Keratinocyte (primary cell): ENCODE results near the gene DISC1. TPM values are rescaled to one million over a fixed set of nuclear protein-coding genes. Genes with fewer than 3 reads are reported as not detected.

Source experiments
- DNase-seq: peaks from one replicate; pipeline ENCODE4 v3.0.0-alpha.2; 2011; ENCODE audit warnings: low read depth, missing footprints, low spot score
- FAIRE-seq: peaks from 2 replicates; lab custom pipeline; 2011; peaks lifted over from hg19 to GRCh38; lab: Jason Lieb, UNC
- H2AFZ ChIP-seq: 2 replicates; pipeline ENCODE4 v1.6.0; 2012; ENCODE audit warnings: low read length, control low read depth, inconsistent platforms; ENCODE audit not compliant: control insufficient read depth
- H3K27ac ChIP-seq: 2 replicates; pipeline ENCODE4 v1.5.1; 2011; ENCODE audit warnings: low read length; ENCODE audit not compliant: control insufficient read depth, insufficient read depth
- H3K27me3 ChIP-seq: 3 replicates; pipeline ENCODE4 v1.6.0; 2011; ENCODE audit warnings: low read length; ENCODE audit not compliant: control insufficient read depth, insufficient read depth; ENCODE audit errors: extremely low read depth
- H3K36me3 ChIP-seq, 2 experiments: 2 replicates in 1 of 2; 3 replicates in 1 of 2; pipeline ENCODE4 v1.5.1; 2011; ENCODE audit warnings: low read length in 2 of 2, mild to moderate bottlenecking in 1 of 2; ENCODE audit not compliant: control insufficient read depth in 2 of 2, insufficient read depth in 2 of 2; ENCODE audit errors: extremely low read depth in 1 of 2
- H3K4me1 ChIP-seq: 3 replicates; pipeline ENCODE4 v1.5.1; 2011; ENCODE audit warnings: low read length; ENCODE audit not compliant: control insufficient read depth, insufficient read depth; ENCODE audit errors: extremely low read depth
- H3K4me2 ChIP-seq: 3 replicates; pipeline ENCODE4 v1.6.0; 2011; ENCODE audit warnings: low read depth, low read length; ENCODE audit not compliant: control insufficient read depth, insufficient read depth; ENCODE audit errors: extremely low read depth
- H3K4me3 ChIP-seq, 3 experiments: fragments of 200-600 bp in 1 of 3; sonication (generic) in 1 of 3; 2 replicates in 2 of 3; 3 replicates in 1 of 3; pipeline ENCODE4 v1.5.1; 2011 to 2016; ENCODE audit warnings: low read length in 3 of 3, mild to moderate bottlenecking in 3 of 3, control low read depth in 2 of 3, inconsistent platforms in 1 of 3, low read depth in 1 of 3, mixed read lengths in 1 of 3, mixed run types in 1 of 3, moderate library complexity in 1 of 3; ENCODE audit not compliant: control insufficient read depth in 2 of 3, insufficient read depth in 2 of 3; ENCODE audit errors: extremely low read depth in 1 of 3
- H3K79me2 ChIP-seq: 2 replicates; pipeline ENCODE4 v1.6.0; 2012; ENCODE audit warnings: low read length; ENCODE audit not compliant: control insufficient read depth, insufficient read depth
- H3K9ac ChIP-seq: 3 replicates; pipeline ENCODE4 v1.6.0; 2011; ENCODE audit warnings: low read length; ENCODE audit not compliant: control insufficient read depth, insufficient read depth; ENCODE audit errors: extremely low read depth
- H3K9me1 ChIP-seq: 3 replicates; pipeline ENCODE4 v1.6.0; 2011; ENCODE audit warnings: low read length; ENCODE audit not compliant: control insufficient read depth, insufficient read depth; ENCODE audit errors: extremely low read depth
- H3K9me3 ChIP-seq: 2 replicates; pipeline ENCODE4 v1.5.1; 2012; ENCODE audit warnings: low read depth, low read length; ENCODE audit not compliant: control insufficient read depth
- H4K20me1 ChIP-seq: 3 replicates; pipeline ENCODE4 v1.6.0; 2011; ENCODE audit warnings: low read length; ENCODE audit not compliant: control insufficient read depth, insufficient read depth; ENCODE audit errors: extremely low read depth
- EZH2 ChIP-seq: IDR thresholded peaks from one replicate; pipeline ENCODE4 v1.6.1; 2012; ENCODE audit warnings: inconsistent platforms, mild to moderate bottlenecking, low read length, moderate library complexity
- dilution Hi-C: fragments of 300-500 bp; cut with MboI; formaldehyde crosslinking; loops from one replicate; pipeline ENCODE4 v1.7.0; 2020; ENCODE audit warnings: low sequenced_read_pairs; ENCODE audit not compliant: extremely low pct_ligation_motif_present
- polyA plus RNA-seq, 5 experiments: library from polyadenylated mRNA; depleted of rRNA in 3 of 5; stranded (reverse) in 3 of 5; stranded (forward) in 1 of 5; unstranded in 1 of 5; fragments of >200 nt; gene quantifications; 1 replicate in 1 of 5; 2 replicates in 3 of 5; 3 replicates in 1 of 5; pipeline versions ENCODE4 v1.2.1 to v1.2.3, GENCODE V29; 2011 to 2012; ENCODE audit warnings: missing spikeins in 2 of 5, low read depth in 1 of 5, low replicate concordance in 1 of 5
- TF ChIP-seq, protein P1 (sequence below), 3 experiments: IDR thresholded peaks in 1 of 3; conservative IDR thresholded peaks in 1 of 3; optimal IDR thresholded peaks in 1 of 3; 2 replicates in 2 of 3; 3 replicates in 1 of 3; pipeline versions ENCODE3 to v1.5.1; 2011; ENCODE audit warnings: low read length in 3 of 3, mild to moderate bottlenecking in 3 of 3, moderate library complexity in 2 of 3, control low read depth in 1 of 3, inconsistent platforms in 1 of 3; ENCODE audit not compliant: insufficient read depth in 2 of 3; ENCODE audit errors: extremely low read depth in 1 of 3

The DISC1 gene
- polyA plus RNA-seq, 1 donor (not counting 4 experiments of a cell fraction or from before 2014, with no cell fraction given), result 0.47 TPM

DNA sequence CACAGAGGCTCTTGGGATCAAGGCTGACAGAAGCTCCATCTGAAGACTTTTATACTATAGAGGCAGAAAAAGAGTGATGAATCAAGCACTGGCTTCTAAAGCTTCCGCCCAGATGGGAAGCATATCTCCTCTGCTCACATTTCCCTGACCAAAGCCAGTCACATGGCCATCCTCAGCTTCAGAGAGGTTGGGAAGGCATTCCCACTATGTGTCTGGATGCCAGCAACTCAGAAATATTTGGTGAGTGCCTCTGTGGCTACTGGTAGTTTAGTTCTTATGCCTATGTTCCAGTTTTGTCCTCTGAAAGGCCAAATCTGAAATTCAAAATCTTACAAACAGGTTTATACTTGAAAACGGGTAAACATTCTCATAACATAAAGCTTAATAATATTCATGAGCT is 9.9 kb upstream of the DISC1 start:
- Histone ChIP-seq H3K27ac (no peak overlapping the region), H3K4me1 (no peaks in the 10 kb centered on the region), H3K4me2 (no peak overlapping the region), H3K79me2 (no peaks in the 10 kb centered on the region), H3K9ac (no peak overlapping the region), H2AFZ (no peak overlapping the region), H3K9me3 (no peaks in the 10 kb centered on the region), H3K27me3 (peaks cover 4% of the 10 kb centered on the region), H3K36me3 (no peaks in the 10 kb centered on the region), H3K9me1 (no peaks in the 10 kb centered on the region), H3K4me3 (no peak overlapping the region), H4K20me1 (no peaks in the 10 kb centered on the region)
- no peak for TF ChIP-seq EZH2
- TF ChIP-seq, protein P1, sequence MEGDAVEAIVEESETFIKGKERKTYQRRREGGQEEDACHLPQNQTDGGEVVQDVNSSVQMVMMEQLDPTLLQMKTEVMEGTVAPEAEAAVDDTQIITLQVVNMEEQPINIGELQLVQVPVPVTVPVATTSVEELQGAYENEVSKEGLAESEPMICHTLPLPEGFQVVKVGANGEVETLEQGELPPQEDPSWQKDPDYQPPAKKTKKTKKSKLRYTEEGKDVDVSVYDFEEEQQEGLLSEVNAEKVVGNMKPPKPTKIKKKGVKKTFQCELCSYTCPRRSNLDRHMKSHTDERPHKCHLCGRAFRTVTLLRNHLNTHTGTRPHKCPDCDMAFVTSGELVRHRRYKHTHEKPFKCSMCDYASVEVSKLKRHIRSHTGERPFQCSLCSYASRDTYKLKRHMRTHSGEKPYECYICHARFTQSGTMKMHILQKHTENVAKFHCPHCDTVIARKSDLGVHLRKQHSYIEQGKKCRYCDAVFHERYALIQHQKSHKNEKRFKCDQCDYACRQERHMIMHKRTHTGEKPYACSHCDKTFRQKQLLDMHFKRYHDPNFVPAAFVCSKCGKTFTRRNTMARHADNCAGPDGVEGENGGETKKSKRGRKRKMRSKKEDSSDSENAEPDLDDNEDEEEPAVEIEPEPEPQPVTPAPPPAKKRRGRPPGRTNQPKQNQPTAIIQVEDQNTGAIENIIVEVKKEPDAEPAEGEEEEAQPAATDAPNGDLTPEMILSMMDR (optimal IDR thresholded peaks at IDR 0.05 in 1 of 3, IDR thresholded peaks at IDR 0.05 in 1 of 3, conservative IDR thresholded peaks at IDR 0.05 in 1 of 3; ENCODE audit: extremely low read depth in 1 of 3, insufficient read depth in 2 of 3, low read length in 3 of 3), result no peak
- FAIRE-seq, result no peak
- dilution Hi-C loops, result no loop called here
- DNase-seq, result no peak

DNA sequence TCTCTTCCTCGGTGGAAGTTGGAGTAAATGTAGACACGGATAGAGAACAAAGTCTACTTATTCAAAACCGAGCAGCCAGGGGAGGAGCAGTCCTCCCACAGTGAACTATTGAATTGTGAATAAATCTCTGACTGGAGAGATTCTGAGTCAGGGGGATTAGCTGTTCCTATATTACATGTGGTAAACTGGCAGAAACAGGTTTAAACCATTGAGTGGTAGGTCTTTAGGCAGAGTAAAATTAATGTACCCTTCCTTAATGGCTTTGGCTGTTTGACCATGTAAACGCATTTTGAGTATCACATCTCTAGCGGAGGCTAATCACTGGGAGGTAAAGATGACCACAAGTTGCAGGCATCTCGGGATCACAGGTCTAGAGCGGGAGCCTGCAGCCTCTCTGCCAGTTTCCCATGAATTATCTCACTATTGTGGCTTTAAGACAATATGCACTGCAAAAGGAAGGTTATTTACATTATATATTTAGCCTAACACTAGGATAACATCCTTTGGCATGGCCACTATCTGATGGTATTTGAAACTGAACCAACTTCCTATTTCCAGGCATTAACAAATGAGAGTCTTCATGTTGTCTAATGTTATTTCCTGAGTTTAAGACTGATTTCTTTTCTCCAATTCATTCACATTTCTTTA is 7.9 kb upstream of the DISC1 start:
- H3K79me2 ChIP-seq, result no peaks in the 10 kb centered on the region
- H3K4me2 ChIP-seq, result no peak overlapping the region
- H3K4me3 ChIP-seq, result no peak overlapping the region
- H3K9ac ChIP-seq, result no peak overlapping the region
- no peaks in the 10 kb centered on the region for H3K9me1 ChIP-seq
- TF ChIP-seq, protein P1 (optimal IDR thresholded peaks at IDR 0.05 in 1 of 3, IDR thresholded peaks at IDR 0.05 in 1 of 3, conservative IDR thresholded peaks at IDR 0.05 in 1 of 3; ENCODE audit: extremely low read depth in 1 of 3, insufficient read depth in 2 of 3, low read length in 3 of 3), result no peak
- TF ChIP-seq EZH2, result no peak
- no peak for FAIRE-seq
- no peaks in the 10 kb centered on the region for H3K9me3 ChIP-seq
- H3K4me1 ChIP-seq, result no peaks in the 10 kb centered on the region
- dilution Hi-C loops, result no loop called here
- H2AFZ ChIP-seq, result no peak overlapping the region
- H3K27ac ChIP-seq, result no peak overlapping the region
- DNase-seq, result no peak
- H3K27me3 ChIP-seq, result peaks cover 7% of the 10 kb centered on the region
- no peaks in the 10 kb centered on the region for H4K20me1 ChIP-seq
- H3K36me3 ChIP-seq, result no peaks in the 10 kb centered on the region
